ENCODE measurements around the gene SEC31B. TPM values are rescaled to one million over a fixed set of nuclear protein-coding genes. Genes with fewer than 3 reads are reported as not detected.

The SEC31B gene
- total and polyA plus RNA-seq, 2 of the 8 experiments (the other 6 are each of a cell fraction or from before 2014, with no cell fraction given): 4.1 to 5.3 TPM

DNA sequence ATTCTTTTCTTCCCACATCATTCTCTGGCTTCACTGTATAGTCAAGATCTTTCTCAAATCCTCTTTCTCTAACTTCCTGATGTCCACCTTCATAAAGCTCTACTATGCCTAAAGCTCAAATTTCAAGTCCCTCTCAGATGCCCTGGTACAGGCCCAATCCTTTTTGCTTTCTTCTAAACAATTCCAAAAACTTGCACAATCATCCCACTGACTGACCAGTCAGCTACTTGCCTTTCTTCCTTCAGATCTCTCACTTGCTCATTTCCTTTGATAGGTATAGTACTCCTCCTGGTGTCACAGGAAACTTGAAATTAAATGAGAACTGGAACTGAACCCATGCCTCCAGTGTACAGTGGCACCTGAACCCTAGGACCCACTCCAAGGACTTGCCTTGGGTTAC is 18.2 kb downstream of the SEC31B start:
- no peaks in the 10 kb centered on the region; the same call in 1 of the 2 replicates for H3K23me2 ChIP-seq (ENCODE audit: low read depth, low read length)
- no peak overlapping the region for H4K91ac ChIP-seq (replicated peaks; ENCODE audit: insufficient read length, low read length)
- DNase-seq (ENCODE audit: low read depth in 1 of 2, low spot score in 2 of 2): no peak
- H2BK15ac ChIP-seq (ENCODE audit: low read length): no peak overlapping the region
- no peak overlapping the region for H2BK12ac ChIP-seq (ENCODE audit: low read depth, low read length)
- no peak overlapping the region for H3K18ac ChIP-seq (ENCODE audit: extremely low read depth, low read length)
- no peak overlapping the region for H4K8ac ChIP-seq (ENCODE audit: extremely low read depth, insufficient read depth, low read length)
- H3K9ac ChIP-seq (replicated peaks in 1 of 4; ENCODE audit: extremely low read depth in 1 of 4, low read depth in 3 of 4, low read length in 3 of 4): no peak overlapping the region
- no peaks in the 10 kb centered on the region for H3K4me1 ChIP-seq (replicated peaks in 1 of 4; ENCODE audit: control insufficient read depth in 3 of 4, insufficient read depth in 4 of 4, low read length in 3 of 4)
- FAIRE-seq: no peak
- H3K4ac ChIP-seq (replicated peaks; ENCODE audit: insufficient read length, low read depth, low read length): no peak overlapping the region
- H3K79me2 ChIP-seq (ENCODE audit: control insufficient read depth in 1 of 2, insufficient read depth in 2 of 2, low read length in 2 of 2): no peaks in the 10 kb centered on the region
- H2AFZ ChIP-seq (ENCODE audit: low read length): no peak overlapping the region
- no peaks in the 10 kb centered on the region for H3K9me3 ChIP-seq (ENCODE audit: insufficient read depth in 2 of 2, low read depth in 1 of 2, low read length in 1 of 2)
- no peak overlapping the region for H2BK20ac ChIP-seq (ENCODE audit: low read length)
- H2BK120ac ChIP-seq (replicated peaks; ENCODE audit: low read depth, low read length): no peak overlapping the region
- H3K4me2 ChIP-seq (ENCODE audit: insufficient read depth in 1 of 2, low read depth in 2 of 2, low read length in 2 of 2): no peak overlapping the region
- H3K23ac ChIP-seq (ENCODE audit: insufficient read length): no peak overlapping the region
- H2AK5ac ChIP-seq (ENCODE audit: low read depth, low read length): no peak overlapping the region
- TF ChIP-seq GTF2F1 (IDR thresholded peaks at IDR 0.05; ENCODE audit: borderline replicate concordance, low read depth, low read length) (no peak), ASH2L (IDR thresholded peaks at IDR 0.05; ENCODE audit: low read length) (no peak), TAF7 (optimal IDR thresholded peaks at IDR 0.05; ENCODE audit: borderline replicate concordance, low read depth, low read length) (no peak), FOSL1 (IDR thresholded peaks at IDR 0.05; ENCODE audit: insufficient read depth, low read depth, low read length) (no peak), SUZ12 (IDR thresholded peaks at IDR 0.05; ENCODE audit: low read length) (no peak), SAP30 (IDR thresholded peaks at IDR 0.05; ENCODE audit: insufficient read depth, insufficient replicate concordance, low read length) (no peak), SP1 (IDR thresholded peaks at IDR 0.05; ENCODE audit: low read depth, low read length) (no peak), POU5F1 (IDR thresholded peaks at IDR 0.05; ENCODE audit: low read depth, low read length) (no peak), HDAC6 (IDR thresholded peaks at IDR 0.05; ENCODE audit: low read depth, low read length) (no peak), TBP (IDR thresholded peaks at IDR 0.05; ENCODE audit: low read depth, low read length) (no peak), JUN (IDR thresholded peaks at IDR 0.05; ENCODE audit: low read depth, low read length) (no peak)
- TF ChIP-seq, protein P1, sequence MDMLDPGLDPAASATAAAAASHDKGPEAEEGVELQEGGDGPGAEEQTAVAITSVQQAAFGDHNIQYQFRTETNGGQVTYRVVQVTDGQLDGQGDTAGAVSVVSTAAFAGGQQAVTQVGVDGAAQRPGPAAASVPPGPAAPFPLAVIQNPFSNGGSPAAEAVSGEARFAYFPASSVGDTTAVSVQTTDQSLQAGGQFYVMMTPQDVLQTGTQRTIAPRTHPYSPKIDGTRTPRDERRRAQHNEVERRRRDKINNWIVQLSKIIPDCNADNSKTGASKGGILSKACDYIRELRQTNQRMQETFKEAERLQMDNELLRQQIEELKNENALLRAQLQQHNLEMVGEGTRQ (IDR thresholded peaks at IDR 0.05; ENCODE audit: low read length): no peak
- ChIA-PET CTCF (ENCODE audit: partially characterized antibody) (interaction anchor here (0.7 to 11.2 kb wide), 7 partner anchors 9 to 67 kb away, joined by 3 to 163 read pairs (median 10); partner anchors contain the start of gene SEC31B), POLR2A (ENCODE audit: partially characterized antibody) (interaction anchor here (1.0 to 2.0 kb wide), 2 partner anchors 13 to 25 kb away, joined by 3 to 5 read pairs; no protein-coding TSS in a partner anchor)
- H3K36me3 ChIP-seq (ENCODE audit: control insufficient read depth in 2 of 4, insufficient read depth in 4 of 4, low read length in 3 of 4): no peaks in the 10 kb centered on the region
- no peaks in the 10 kb centered on the region for H3K79me1 ChIP-seq (ENCODE audit: low read depth, low read length)
- H4K20me1 ChIP-seq (replicated peaks in 1 of 2; ENCODE audit: control insufficient read depth in 1 of 2, insufficient read depth in 2 of 2, low read length in 2 of 2): no peaks in the 10 kb centered on the region
- no peak overlapping the region for H2BK5ac ChIP-seq (ENCODE audit: low read depth, low read length)
- no peak overlapping the region for H3K4me3 ChIP-seq (ENCODE audit: extremely low read depth in 1 of 4, insufficient read depth in 2 of 4, low read depth in 3 of 4, low read length in 4 of 4)
- no peak overlapping the region for H3K56ac ChIP-seq (replicated peaks; ENCODE audit: insufficient read length, low read depth, low read length)
- no peak overlapping the region for H3K27ac ChIP-seq (ENCODE audit: low read depth, low read length)
- H4K5ac ChIP-seq (ENCODE audit: insufficient read length, low read depth, low read length): no peak overlapping the region
- H3K27me3 ChIP-seq (replicated peaks in 1 of 4; ENCODE audit: control insufficient read depth in 3 of 4, extremely low read depth in 1 of 4, insufficient read depth in 3 of 4, low read length in 3 of 4): peaks cover 2 to 28% (median 6%) of the 10 kb centered on the region in 4 experiments; a peak in 5 of 7 replicates
- no peak overlapping the region for H3K14ac ChIP-seq (ENCODE audit: insufficient read length)

Measured in H1 (cell line).